Stimulated activated CD4-positive, alpha-beta T cell treated with anti-CD3 and anti-CD28 coated beads, Interleukin-4, amount 100 ng/mL, for 48 hours (primary cell): ENCODE results near the gene C2.
"Not testable (repeated sequence)": the region's sequence is repeated elsewhere in the genome, so short reads cannot be mapped to it uniquely, and the experiment has no call there.

Experiments
- DNase-seq, 2 donors: peaks; one replicate each; pipeline ENCODE4 v3.0.0-alpha.2; 2020; ENCODE audit warnings: low read depth in 2 of 2

The C2 gene

DNA sequence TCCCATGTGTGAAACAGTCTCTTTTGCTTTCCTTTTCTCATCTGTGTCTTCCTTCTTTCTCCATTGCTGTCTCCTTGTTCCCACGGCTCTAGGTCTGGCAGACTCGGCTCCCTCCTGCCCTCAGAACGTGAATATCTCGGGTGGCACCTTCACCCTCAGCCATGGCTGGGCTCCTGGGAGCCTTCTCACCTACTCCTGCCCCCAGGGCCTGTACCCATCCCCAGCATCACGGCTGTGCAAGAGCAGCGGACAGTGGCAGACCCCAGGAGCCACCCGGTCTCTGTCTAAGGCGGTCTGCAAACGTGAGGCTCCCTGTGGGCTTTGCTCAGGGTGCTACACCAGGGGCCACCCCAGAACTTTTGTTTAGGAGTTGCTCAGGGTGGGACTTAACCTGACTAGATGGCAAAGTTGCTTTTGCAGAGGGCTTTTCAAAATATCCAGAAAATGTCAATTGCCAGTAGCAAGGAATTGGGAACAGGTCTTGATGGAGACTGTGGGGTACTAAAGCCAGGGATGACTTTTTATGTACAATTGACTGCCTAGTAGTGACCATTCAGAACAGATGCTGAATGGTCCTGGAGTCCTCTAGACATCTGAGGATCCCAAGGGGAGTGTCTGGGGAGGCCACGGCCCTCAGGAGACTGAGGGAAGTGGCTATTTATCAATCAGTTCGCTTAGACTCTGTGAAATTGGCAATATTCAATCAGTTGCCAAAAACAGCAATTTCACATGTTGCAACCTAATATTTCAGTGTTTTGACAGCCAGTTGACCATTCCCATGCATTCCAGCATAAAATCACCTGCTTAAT lies 550 bp downstream of the C2 start:
- DNase-seq: no peak

DNA sequence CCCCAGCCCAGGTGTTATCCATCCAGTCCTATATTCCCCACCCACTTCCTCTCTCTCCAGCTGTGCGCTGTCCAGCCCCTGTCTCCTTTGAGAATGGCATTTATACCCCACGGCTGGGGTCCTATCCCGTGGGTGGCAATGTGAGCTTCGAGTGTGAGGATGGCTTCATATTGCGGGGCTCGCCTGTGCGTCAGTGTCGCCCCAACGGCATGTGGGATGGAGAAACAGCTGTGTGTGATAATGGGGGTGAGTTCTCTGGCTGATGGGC lies 1.1 kb downstream of the C2 start:
- DNase-seq: no peak

DNA sequence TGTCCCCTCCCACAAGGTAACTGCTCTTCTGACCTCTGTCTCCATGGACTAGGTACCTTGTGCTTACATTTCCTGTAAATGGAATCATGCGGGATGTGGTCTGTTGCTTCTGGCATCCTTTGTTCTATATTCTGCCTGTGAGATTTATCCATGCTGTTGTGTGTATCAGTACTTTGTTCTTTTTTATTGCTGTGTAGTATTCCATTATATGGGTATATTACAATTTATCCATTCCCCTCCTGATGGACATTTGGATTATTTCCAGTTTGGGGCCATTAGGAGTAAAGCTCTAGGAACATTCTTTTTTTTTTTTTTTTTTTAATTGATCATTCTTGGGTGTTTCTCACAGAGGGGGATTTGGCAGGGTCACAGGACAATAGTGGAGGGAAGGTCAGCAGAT lies 3.4 kb downstream of the C2 start:
- no peak for DNase-seq

DNA sequence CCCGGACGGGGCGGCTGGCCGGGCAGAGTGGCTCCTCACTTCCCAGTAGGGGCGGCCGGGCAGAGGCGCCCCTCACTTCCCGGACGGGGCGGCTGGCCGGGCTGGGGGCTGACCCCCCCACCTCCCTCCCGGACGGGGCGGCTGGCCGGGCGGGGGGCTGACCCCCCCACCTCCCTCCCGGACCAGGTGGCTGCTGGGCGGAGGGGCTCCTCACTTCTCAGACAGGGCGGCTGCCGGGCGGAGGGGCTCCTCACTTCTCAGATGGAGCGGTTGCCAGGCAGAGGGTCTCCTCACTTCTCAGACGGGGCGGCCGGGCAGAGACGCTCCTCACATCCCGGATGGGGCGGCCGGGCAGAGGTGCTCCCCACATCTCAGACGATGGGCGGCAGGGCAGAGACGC lies 4.6 kb downstream of the C2 start:
- DNase-seq: not testable (repeated sequence)

DNA sequence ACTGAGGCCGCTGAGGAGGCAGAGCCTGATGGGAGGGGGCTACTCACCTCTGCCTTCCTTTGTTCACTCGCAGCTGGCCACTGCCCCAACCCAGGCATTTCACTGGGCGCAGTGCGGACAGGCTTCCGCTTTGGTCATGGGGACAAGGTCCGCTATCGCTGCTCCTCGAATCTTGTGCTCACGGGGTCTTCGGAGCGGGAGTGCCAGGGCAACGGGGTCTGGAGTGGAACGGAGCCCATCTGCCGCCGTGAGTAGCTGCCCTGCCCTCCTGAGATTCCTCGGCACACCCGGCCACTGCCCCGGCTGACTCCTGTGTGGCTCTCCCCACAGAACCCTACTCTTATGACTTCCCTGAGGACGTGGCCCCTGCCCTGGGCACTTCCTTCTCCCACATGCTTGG lies 6.0 kb downstream of the C2 start:
- no peak for DNase-seq

DNA sequence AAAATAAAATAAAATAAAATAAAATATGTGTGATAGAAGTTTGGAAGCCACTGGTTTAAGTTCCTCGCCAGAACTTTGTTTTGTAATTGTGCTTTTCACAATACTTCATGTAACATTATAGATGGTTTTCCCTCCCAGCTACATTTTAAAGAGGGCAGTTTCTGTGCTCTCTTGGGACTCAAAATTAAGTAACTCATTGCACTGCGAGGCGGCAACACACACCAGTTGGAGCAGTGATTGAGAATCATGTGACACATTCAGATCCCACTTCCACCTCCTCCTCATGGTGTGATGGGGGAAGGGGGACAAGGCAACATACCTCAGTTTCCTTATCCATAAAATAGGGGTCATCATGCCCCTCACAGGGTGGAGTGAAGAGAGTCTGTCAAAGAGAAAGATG lies 7.5 kb downstream of the C2 start:
- no peak for DNase-seq

DNA sequence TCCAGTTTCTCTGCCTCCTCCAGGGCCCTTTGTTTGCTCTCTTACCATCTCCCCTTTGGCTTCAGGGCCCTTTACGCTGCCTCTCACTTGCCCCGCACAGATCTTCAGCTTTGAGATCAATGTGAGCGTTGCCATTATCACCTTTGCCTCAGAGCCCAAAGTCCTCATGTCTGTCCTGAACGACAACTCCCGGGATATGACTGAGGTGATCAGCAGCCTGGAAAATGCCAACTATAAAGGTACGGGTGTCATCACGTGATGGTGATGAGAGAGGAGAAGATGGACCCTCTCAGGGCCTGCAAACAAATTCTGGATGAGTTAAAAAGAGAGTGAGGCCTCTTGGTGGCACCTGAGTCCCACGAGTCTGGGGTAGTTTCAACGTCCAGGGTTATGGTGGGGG lies 8.3 kb downstream of the C2 start:
- no peak for DNase-seq

DNA sequence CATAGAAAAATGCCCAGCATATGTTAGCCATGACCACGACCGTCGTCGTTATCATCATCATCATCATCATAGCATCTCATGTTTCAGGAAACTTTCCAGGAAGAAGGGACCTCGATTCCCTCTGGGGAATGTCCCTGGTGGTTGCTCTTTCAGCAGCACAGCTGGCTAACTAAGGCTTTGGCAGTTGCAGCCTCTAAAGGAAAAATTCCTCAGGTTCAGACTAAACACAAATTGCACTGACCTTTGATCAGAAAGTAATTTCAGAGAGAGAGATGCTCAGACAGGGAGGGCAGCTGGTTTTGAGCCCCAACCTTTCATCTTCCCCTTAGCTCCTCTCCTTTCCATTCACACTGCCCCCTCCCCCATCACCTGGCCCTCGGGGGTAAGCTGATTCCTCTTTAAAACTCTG lies 12.7 kb downstream of the C2 start:
- DNase-seq: no peak

DNA sequence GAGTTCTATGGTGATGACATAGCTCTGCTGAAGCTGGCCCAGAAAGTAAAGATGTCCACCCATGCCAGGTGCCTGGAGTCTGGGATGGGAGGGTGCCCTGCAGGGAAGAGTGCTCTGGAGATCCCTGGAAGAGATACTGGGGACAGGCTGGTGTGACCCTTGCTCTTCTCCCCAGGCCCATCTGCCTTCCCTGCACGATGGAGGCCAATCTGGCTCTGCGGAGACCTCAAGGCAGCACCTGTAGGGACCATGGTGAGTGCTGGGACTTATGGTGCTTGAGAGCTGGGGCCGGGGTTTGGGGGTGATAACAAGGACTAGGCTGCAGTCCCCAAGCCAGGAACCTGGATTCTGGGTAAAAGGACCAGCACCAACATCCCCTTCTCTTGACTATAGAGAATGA lies 16.2 kb downstream of the C2 start:
- DNase-seq: no peak

DNA sequence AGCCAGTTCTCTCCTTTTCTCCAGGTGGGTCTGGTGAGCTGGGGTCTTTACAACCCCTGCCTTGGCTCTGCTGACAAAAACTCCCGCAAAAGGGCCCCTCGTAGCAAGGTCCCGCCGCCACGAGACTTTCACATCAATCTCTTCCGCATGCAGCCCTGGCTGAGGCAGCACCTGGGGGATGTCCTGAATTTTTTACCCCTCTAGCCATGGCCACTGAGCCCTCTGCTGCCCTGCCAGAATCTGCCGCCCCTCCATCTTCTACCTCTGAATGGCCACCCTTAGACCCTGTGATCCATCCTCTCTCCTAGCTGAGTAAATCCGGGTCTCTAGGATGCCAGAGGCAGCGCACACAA lies 17.6 kb downstream of the C2 start:
- DNase-seq: no peak

DNA sequence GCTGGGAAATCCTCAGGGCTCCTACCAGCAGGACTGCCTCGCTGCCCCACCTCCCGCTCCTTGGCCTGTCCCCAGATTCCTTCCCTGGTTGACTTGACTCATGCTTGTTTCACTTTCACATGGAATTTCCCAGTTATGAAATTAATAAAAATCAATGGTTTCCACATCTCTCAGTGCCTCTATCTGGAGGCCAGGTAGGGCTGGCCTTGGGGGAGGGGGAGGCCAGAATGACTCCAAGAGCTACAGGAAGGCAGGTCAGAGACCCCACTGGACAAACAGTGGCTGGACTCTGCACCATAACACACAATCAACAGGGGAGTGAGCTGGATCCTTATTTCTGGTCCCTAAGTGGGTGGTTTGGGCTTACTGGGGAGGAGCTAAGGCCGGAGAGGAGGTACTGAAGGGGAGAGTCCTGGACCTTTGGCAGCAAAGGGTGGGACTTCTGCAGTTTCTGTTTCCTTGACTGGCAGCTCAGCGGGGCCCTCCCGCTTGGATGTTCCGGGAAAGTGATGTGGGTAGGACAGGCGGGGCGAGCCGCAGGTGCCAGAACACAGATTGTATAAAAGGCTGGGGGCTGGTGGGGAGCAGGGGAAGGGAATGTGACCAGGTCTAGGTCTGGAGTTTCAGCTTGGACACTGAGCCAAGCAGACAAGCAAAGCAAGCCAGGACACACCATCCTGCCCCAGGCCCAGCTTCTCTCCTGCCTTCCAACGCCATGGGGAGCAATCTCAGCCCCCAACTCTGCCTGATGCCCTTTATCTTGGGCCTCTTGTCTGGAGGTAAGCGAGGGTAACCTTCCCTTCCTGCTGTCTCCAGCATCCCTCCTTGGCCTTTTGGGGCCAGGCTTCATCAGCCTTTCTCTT lies 18.2 kb downstream of the C2 start, which contains the start of gene CFB:
Gene CFB, plus strand, starts transcription at position 589 of the 863 bp plus-strand sequence. Its CDS starts 127 bp downstream, at position 716.
- no peak for DNase-seq

DNA sequence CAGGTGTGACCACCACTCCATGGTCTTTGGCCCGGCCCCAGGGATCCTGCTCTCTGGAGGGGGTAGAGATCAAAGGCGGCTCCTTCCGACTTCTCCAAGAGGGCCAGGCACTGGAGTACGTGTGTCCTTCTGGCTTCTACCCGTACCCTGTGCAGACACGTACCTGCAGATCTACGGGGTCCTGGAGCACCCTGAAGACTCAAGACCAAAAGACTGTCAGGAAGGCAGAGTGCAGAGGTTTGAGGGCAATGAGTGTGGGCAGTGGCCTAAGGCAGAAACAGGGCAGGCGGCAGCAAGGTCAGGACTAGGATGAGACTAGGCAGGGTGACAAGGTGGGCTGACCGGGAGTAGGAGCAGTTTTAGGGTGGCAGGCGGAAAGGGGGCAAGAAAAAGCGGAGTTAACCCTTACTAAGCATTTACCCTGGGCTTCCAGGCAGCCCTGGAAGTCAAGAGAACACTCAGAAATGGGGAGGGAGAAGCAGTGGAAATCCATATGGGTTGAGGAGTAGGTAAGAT lies 18.9 kb downstream of the C2 start:
- no peak for DNase-seq

DNA sequence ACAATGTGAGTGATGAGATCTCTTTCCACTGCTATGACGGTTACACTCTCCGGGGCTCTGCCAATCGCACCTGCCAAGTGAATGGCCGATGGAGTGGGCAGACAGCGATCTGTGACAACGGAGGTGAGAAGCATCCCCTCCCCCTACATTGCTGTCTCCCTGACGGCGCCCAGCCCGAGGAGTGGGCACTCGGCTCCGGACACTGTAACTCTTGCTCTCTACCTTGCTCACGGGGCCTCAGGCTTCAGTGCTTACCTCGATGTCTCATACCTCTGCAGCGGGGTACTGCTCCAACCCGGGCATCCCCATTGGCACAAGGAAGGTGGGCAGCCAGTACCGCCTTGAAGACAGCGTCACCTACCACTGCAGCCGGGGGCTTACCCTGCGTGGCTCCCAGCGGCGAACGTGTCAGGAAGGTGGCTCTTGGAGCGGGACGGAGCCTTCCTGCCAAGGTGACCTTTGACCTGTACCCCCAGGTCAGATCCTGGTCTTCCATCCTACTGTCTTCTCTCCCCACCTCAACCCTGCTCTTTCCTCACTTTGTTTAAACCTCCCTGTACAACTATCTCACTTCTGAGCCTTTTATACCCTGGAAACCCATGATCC lies 19.7 kb downstream of the C2 start:
- DNase-seq: no peak

DNA sequence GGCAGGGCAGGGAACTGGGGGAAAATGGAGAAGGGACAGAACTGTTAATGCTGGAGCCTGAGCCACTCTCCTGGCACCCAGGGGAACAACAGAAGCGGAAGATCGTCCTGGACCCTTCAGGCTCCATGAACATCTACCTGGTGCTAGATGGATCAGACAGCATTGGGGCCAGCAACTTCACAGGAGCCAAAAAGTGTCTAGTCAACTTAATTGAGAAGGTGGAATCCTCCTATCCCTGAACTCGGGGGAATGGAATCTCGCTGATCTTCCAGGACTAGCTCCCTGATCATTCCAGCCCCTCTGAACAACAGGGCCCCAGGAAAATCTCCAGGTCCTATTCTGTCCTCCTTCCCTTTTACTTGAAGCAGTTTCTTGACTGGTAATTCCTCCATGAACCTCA lies 20.3 kb downstream of the C2 start:
- DNase-seq: no peak

DNA sequence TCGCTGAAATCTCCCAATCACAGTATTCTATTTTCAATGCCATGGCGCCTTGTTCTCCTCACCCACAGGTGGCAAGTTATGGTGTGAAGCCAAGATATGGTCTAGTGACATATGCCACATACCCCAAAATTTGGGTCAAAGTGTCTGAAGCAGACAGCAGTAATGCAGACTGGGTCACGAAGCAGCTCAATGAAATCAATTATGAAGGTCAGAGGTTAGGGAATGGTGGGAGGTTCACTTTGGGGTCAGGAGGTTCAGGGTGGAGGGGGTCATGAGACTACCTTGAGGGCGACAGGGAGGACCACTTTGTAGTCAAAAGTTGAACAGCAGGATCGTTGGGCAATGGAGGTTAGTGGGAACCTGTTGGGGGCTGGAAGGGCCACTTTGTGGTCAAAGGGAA lies 20.8 kb downstream of the C2 start:
- no peak for DNase-seq

DNA sequence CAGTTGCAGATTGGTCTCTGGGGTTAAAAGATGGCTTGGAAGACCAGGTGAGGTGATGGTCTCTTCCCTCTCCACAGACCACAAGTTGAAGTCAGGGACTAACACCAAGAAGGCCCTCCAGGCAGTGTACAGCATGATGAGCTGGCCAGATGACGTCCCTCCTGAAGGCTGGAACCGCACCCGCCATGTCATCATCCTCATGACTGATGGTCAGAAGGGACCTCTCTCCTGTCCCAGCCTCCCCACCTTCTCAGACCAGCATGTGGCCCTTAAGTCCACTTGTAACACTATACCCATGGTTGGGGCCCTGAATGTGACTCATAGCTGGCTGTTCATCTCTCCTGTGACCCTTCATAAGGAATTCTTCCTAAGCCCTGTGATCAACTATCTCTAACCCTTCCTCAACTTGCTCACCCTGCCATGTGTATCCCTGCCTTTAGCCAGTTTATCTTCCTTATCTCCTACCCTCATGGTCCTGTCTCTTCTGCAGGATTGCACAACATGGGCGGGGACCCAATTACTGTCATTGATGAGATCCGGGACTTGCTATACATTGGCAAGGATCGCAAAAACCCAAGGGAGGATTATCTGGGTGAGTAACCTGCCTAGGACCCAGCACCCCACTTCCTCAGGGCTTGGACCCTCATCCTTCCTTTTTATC lies 21.4 kb downstream of the C2 start:
- no peak for DNase-seq

DNA sequence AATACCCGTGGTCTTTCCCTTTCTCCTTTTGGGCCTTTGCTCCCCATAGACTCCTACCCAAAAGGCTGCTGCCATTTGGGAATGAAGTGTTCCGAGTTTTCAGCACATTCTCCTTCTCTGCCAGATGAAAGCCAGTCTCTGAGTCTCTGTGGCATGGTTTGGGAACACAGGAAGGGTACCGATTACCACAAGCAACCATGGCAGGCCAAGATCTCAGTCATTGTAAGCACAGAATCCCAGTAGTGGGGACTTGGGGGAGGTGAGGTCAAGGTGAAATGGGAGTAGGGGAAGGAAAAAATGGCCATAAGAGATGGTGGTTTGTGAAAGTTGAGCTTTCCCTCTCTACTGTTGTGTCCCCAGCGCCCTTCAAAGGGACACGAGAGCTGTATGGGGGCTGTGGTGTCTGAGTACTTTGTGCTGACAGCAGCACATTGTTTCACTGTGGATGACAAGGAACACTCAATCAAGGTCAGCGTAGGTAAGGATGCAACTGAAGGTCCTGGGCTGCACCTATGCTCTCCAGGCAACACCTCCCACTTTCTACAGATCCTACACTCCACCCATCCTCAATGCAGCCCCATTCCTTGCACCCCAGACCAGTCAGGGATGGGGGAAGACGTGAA lies 22.5 kb downstream of the C2 start:
- no peak for DNase-seq

DNA sequence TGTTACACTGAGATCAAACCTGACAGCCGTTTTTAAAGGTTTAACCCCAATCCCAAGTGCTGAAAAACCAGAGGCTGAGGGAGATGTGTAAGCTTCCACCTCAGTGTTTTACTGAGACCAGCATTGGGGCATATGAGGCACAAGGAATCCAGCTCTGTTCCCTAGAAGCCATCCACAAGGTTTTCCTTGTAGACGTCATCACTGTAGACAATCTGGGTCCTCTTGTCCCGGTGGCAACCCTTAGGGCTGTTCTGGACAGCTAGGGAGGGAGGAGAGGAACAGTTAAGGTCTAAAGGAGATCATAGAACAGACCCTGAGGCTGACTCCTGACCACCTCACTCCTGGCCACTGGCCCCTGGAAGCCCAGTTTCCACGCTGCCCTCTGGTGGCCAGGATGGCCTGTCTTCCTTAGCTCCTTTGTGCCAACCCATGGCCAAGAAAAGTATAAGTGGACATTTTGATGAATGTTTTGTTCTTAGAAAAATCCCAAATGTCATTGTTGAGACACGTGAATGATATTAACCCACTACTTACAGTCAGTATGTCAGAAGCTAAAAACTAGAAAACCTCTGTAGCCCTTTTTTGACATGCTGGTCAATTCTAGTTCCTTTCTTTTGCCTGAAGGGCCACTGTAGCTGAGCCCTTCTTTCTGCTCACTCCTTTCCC lies 24.8 kb downstream of the C2 start:
- peak in 1 of 2 donors; percentile 35 for DNase-seq

DNA sequence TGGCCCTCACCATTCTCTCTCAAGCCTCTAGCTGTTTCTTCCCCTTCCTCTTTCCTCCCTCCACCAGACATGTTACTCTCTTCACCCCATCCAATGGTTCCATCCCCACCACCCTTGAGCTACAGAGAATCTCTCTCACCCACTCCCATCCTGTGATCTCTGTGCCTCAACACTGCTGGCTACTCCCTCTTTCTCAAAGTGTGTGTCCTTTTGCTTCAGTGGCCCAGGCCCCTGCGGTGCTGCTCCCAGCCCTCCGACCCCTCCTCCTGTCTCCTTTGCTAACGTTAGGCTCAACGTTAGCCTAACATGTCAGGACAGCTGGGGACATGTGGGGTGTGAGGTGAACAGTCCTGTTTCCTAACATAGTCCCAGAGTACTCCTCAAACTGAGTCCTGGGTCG lies 25.4 kb downstream of the C2 start:
- no peak for DNase-seq

DNA sequence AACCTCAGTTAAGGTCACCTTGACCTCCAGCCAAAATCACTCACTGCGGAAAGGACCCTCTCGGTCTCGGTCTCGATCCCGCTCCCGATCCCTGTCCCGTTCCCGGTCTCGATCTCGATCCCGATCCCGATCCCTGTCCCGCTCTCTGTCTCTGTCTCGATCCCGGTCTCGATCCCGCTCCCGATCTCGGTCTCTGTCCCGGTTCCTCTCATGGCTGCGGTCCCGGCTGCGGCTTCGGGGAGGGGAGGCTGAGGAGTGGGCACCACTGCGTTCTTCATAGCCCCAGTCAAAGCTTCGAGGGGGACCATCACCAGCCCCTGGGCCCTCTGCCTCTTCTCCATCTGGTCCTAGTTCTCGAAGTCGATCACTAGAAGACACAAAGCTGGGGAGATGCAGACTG lies 27.0 kb downstream of the C2 start:
- no peak for DNase-seq

DNA sequence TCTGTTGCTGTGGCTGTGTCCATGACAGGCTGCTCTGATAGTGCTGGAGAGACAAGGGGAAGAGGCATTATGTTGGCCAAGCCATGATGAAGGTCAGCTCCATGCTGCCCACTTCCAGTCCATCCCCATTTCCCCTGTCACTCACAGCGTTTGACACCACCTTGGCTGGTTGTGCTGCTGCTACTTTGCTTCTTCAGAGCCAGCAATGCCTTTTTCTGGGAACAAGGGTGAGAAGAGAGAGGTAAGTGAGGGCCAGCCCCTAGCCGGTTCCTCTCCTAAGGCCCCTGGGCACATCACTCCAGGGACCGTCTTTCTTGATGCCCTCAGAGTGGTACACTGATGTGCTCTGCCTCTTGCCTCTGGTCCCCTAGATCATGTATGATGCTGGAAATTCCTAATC lies 29.3 kb downstream of the C2 start:
- no peak for DNase-seq
